Left ventricle myocardium superior (tissue), 1 donor: ENCODE measurements around the gene LRMDA. TPM values are rescaled to one million over a fixed set of nuclear protein-coding genes. Genes with fewer than 3 reads are reported as not detected.
"Not testable (repeated sequence)": the region's sequence is repeated elsewhere in the genome, so short reads cannot be mapped to it uniquely, and the experiment has no call there.

Experiments
- ATAC-seq: fragments of 200-7000 bp; cut with Tn5 transposase; one replicate; pipeline ENCODE4 v1.9.1; 2020; ENCODE audit warnings: mild to moderate bottlenecking, moderate library complexity
- DNase-seq: peaks from one replicate; pipeline ENCODE4 v3.0.0-alpha.2; 2020
- intact Hi-C: fragments of 100-400 bp; cut with micrococcal nuclease; formaldehyde crosslinking; loops from one replicate; pipeline ENCODE4 v1.11.0; 2022
- total RNA-seq: library from RNA; stranded (reverse); fragmentation: NEBNext Ultra II Directional; extraction: Animal tissue kit (Norgen Biotek cat#: 25700); gene quantifications from one replicate; pipeline ENCODE4 v1.2.1, GENCODE V29; 2021
- donor health status: DM: no; HTN: yes; CAD: no; lungs with severe emphysema.

The LRMDA gene
- total RNA-seq, 1 donor from 2014 or later = 23.1 TPM

- ATAC-seq = no peak
- DNase-seq = peak; percentile 33
- intact Hi-C loops = no loop called here
Measured at GRCh38 chr10:75513292-75513885, 82.0 kb downstream of the LRMDA start.

- ATAC-seq = no peak
- no peak for DNase-seq
- intact Hi-C loops = no loop called here
Measured at GRCh38 chr10:75514830-75515229, 83.4 kb downstream of the LRMDA start.

GRCh38 chr10:75516154-75516553, 84.7 kb downstream of the LRMDA start:
- DNase-seq, ATAC-seq, intact Hi-C loops: not testable (repeated sequence)

GRCh38 chr10:75519213-75519612, 87.8 kb downstream of the LRMDA start:
- intact Hi-C loops, ATAC-seq, DNase-seq: not testable (repeated sequence)

GRCh38 chr10:75521194-75521829, 89.9 kb downstream of the LRMDA start:
- DNase-seq, intact Hi-C loops, ATAC-seq: not testable (repeated sequence)

- DNase-seq (no peak), ATAC-seq (no peak)
- intact Hi-C loops = no loop called here
Measured at GRCh38 chr10:75525067-75525466, 93.6 kb downstream of the LRMDA start.

GRCh38 chr10:75525646-75526045, 94.2 kb downstream of the LRMDA start:
- no peak for DNase-seq
- intact Hi-C loops = no loop called here
- ATAC-seq = no peak

- no peak for ATAC-seq
- DNase-seq = no peak
- intact Hi-C loops = no loop called here
Measured at GRCh38 chr10:75527542-75527941, 96.1 kb downstream of the LRMDA start.

- ATAC-seq (no peak), DNase-seq (no peak)
- intact Hi-C loops = no loop called here
Measured at GRCh38 chr10:75528392-75528791, 97.0 kb downstream of the LRMDA start.

- DNase-seq = no peak
- ATAC-seq = no peak
- intact Hi-C loops = no loop called here
Measured at GRCh38 chr10:75530299-75530698, 98.9 kb downstream of the LRMDA start.

GRCh38 chr10:75531571-75532031, 100.2 kb downstream of the LRMDA start:
- DNase-seq (no peak), ATAC-seq (no peak)
- intact Hi-C loops = no loop called here

- intact Hi-C loops = no loop called here
- no peak for ATAC-seq
- DNase-seq = no peak
Measured at GRCh38 chr10:75532253-75532924, 101.0 kb downstream of the LRMDA start.

GRCh38 chr10:75538144-75538543, 106.7 kb downstream of the LRMDA start:
- ATAC-seq = no peak
- DNase-seq = no peak
- intact Hi-C loops = no loop called here

GRCh38 chr10:75538765-75539164, 107.3 kb downstream of the LRMDA start:
- intact Hi-C loops = no loop called here
- no peak for DNase-seq
- ATAC-seq = no peak

GRCh38 chr10:75540357-75540966, 109.0 kb downstream of the LRMDA start:
- intact Hi-C loops = no loop called here
- DNase-seq (no peak), ATAC-seq (no peak)

- intact Hi-C loops = no loop called here
- ATAC-seq (no peak), DNase-seq (no peak)
Measured at GRCh38 chr10:75540981-75541380, 109.6 kb downstream of the LRMDA start.

GRCh38 chr10:75541411-75541810, 110.0 kb downstream of the LRMDA start:
- DNase-seq = no peak
- ATAC-seq = no peak
- intact Hi-C loops = no loop called here

- DNase-seq (no peak), ATAC-seq (no peak)
- intact Hi-C loops = no loop called here
Measured at GRCh38 chr10:75542084-75542483, 110.7 kb downstream of the LRMDA start.

GRCh38 chr10:75542906-75543305, 111.5 kb downstream of the LRMDA start:
- ATAC-seq (no peak), DNase-seq (no peak)
- intact Hi-C loops = no loop called here

GRCh38 chr10:75544386-75544785, 113.0 kb downstream of the LRMDA start:
- no peak for DNase-seq
- intact Hi-C loops = no loop called here
- peak; percentile 46 for ATAC-seq
